Right lobe of liver (tissue), 4 donors: ENCODE data around the gene MAGI1.

Experiments used
- POLR2A ChIP-seq: fragments of 450-650 bp; IDR thresholded peaks from one replicate; pipeline ENCODE4 v1.6.1; 2017; ENCODE audit warnings: antibody characterized with exemption, mild to moderate bottlenecking
- TF ChIP-seq, protein P1 (sequence below), 4 donors: fragments of 200-600 bp in 3 of 4; fragments of 450-650 bp in 1 of 4; IDR thresholded peaks; one replicate each; pipeline versions ENCODE4 v1.5.1 to v1.8.0; 2016 to 2022; ENCODE audit warnings: antibody characterized with exemption in 4 of 4, mild to moderate bottlenecking in 2 of 4
- donor health status: DM: no; HTN: no; CAD: no.
- donor health status: DM: no; HTN: no; CAD: no.
- donor health status: DM: no; HTN: yes; CAD: no.

DNA sequence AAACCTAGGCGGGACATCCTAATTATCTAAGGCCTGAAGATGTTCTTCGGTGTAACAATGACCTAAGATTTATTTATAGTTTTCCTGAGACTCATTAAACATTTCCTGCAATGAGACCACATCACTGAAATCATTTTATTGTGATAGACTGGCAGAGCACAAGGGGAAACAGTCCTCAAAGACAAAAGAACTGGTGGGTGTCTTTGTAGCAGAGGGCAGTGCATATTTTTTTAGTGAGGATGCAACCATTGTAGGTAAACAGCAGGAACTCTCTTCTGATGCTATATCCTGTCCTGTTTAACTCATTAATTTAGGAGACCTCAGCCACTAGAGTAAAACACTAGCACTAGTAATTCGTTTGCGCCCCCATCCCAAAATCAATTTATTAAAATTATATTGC is 100.0 kb downstream of the MAGI1 start:
- TF ChIP-seq, protein P1, sequence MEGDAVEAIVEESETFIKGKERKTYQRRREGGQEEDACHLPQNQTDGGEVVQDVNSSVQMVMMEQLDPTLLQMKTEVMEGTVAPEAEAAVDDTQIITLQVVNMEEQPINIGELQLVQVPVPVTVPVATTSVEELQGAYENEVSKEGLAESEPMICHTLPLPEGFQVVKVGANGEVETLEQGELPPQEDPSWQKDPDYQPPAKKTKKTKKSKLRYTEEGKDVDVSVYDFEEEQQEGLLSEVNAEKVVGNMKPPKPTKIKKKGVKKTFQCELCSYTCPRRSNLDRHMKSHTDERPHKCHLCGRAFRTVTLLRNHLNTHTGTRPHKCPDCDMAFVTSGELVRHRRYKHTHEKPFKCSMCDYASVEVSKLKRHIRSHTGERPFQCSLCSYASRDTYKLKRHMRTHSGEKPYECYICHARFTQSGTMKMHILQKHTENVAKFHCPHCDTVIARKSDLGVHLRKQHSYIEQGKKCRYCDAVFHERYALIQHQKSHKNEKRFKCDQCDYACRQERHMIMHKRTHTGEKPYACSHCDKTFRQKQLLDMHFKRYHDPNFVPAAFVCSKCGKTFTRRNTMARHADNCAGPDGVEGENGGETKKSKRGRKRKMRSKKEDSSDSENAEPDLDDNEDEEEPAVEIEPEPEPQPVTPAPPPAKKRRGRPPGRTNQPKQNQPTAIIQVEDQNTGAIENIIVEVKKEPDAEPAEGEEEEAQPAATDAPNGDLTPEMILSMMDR (IDR thresholded peaks at IDR 0.05), result no peak
- no peak for TF ChIP-seq POLR2A
